GM12878 (cell line): ENCODE measurements around the gene PNMT. TPM values are rescaled to one million over a fixed set of nuclear protein-coding genes. Genes with fewer than 3 reads are reported as not detected.

Experiments
- ATAC-seq: fragments of 200-7000 bp; cut with Tn5 transposase; 3 replicates; pipeline ENCODE4 v1.9.1; 2020; ENCODE audit warnings: mild to moderate bottlenecking, moderate library complexity
- BruUV-seq: library from RNA; stranded (reverse); fragments of 400-500 nt; replicated peaks from 2 replicates; lab custom pipeline; 2021; lab: Mats Ljungman, UMichigan
- CTCF ChIA-PET: fragments of 300-600 bp; sonication (Branson Sonifier 250); formaldehyde crosslinking; extraction: SDS; loops from one replicate; lab custom pipeline; 2021; ENCODE audit warnings: inconsistent platforms; lab: Yijun Ruan, JAX
- POLR2A ChIA-PET: fragments of 350-600 bp; formaldehyde crosslinking; extraction: SDS; loops from one replicate; lab custom pipeline; 2021; ENCODE audit warnings: inconsistent platforms; lab: Charles Lee
- RAD21 ChIA-PET: fragments of 300-600 bp; sonication (Branson Sonifier 250); formaldehyde crosslinking; loops from one replicate; lab custom pipeline; 2023; ENCODE audit warnings: antibody characterized with exemption; ENCODE audit not compliant: unreplicated experiment; lab: Charles Lee
- SMC1A ChIA-PET: fragments of 300-600 bp; sonication (Branson Sonifier 250); formaldehyde crosslinking; loops from one replicate; lab custom pipeline; 2023; ENCODE audit not compliant: unreplicated experiment, uncharacterized antibody; lab: Charles Lee
- DNase-seq: peaks from one replicate; pipeline ENCODE4 v3.0.0-alpha.2; 2011; ENCODE audit warnings: low read depth, low spot score
- FAIRE-seq: peaks from 3 replicates; lab custom pipeline; 2011; peaks lifted over from hg19 to GRCh38; lab: Jason Lieb, UNC
- H2AFZ ChIP-seq: 2 replicates; pipeline ENCODE4 v1.6.0; 2011; ENCODE audit warnings: low read depth, low read length, control low read depth; ENCODE audit not compliant: control insufficient read depth
- H3K27ac ChIP-seq: 2 replicates; pipeline ENCODE4 v1.5.1; 2011; ENCODE audit warnings: control low read depth; ENCODE audit not compliant: control insufficient read depth, insufficient read depth
- H3K27me3 ChIP-seq, 2 experiments: replicated peaks in 1 of 2; 2 replicates each; pipeline versions ENCODE4 v1.6.0 to v1.6.1; 2011; ENCODE audit warnings: low read length in 1 of 2; ENCODE audit not compliant: control insufficient read depth in 2 of 2, insufficient read depth in 2 of 2
- H3K36me3 ChIP-seq, 2 experiments: 2 replicates each; pipeline ENCODE4 v1.5.1; 2011; ENCODE audit warnings: low read length in 1 of 2; ENCODE audit not compliant: control insufficient read depth in 2 of 2, insufficient read depth in 2 of 2
- H3K4me1 ChIP-seq: 2 replicates; pipeline ENCODE4 v1.6.1; 2011; ENCODE audit warnings: mild to moderate bottlenecking, low read length, moderate library complexity, mixed read lengths; ENCODE audit not compliant: control insufficient read depth, insufficient read depth
- H3K4me2 ChIP-seq: 2 replicates; pipeline ENCODE4 v1.6.0; 2011; ENCODE audit warnings: control low read depth; ENCODE audit not compliant: control insufficient read depth, insufficient read depth
- H3K4me3 ChIP-seq: fragments of 200-600 bp; sonication (generic); 2 replicates; pipeline ENCODE4 v1.5.1; 2016
- H3K79me2 ChIP-seq: 2 replicates; pipeline ENCODE4 v1.6.0; 2011; ENCODE audit warnings: low read length; ENCODE audit not compliant: control insufficient read depth, insufficient read depth
- H3K9ac ChIP-seq: 2 replicates; pipeline ENCODE4 v1.8.0; 2011; ENCODE audit warnings: low read length, control low read depth, mixed read lengths; ENCODE audit not compliant: control insufficient read depth, insufficient read depth
- H3K9me3 ChIP-seq: replicated peaks from 3 replicates; pipeline ENCODE4 v1.5.1; 2011; ENCODE audit warnings: mild to moderate bottlenecking, low read length; ENCODE audit not compliant: control insufficient read depth, insufficient read depth
- H4K20me1 ChIP-seq: 2 replicates; pipeline ENCODE4 v1.6.0; 2011; ENCODE audit not compliant: control insufficient read depth, insufficient read depth
- RB1 ChIP-seq: fragments of 450-650 bp; formaldehyde crosslinking; IDR thresholded peaks from 2 replicates; pipeline ENCODE4 v1.6.1; 2017; ENCODE audit warnings: mild to moderate bottlenecking, borderline replicate concordance
- SMARCA5 ChIP-seq: fragments of 450-650 bp; IDR thresholded peaks from 2 replicates; pipeline ENCODE4 v1.6.1; 2017; ENCODE audit warnings: mild to moderate bottlenecking
- ZNF207 ChIP-seq: fragments of 450-650 bp; IDR thresholded peaks from 2 replicates; pipeline ENCODE4 v1.6.1; 2014; ENCODE audit warnings: antibody characterized with exemption, mild to moderate bottlenecking, borderline replicate concordance
- ZNF217 ChIP-seq: fragments of 450-650 bp; IDR thresholded peaks from 2 replicates; pipeline ENCODE4 v1.6.1; 2017; ENCODE audit warnings: antibody characterized with exemption, mild to moderate bottlenecking
- WGBS: methylation state at CpG from one replicate; pipeline ENCODE4 v1.1.6; 2016; ENCODE audit warnings: low lambda C conversion rate; ENCODE audit not compliant: insufficient replicate concordance, insufficient coverage; ENCODE audit errors: missing lambda C conversion rate; 5-methylcytosine and 5-hydroxymethylcytosine counted together
- in situ Hi-C: fragments of 300-500 bp; cut with MboI; formaldehyde crosslinking; loops from 9 replicates; pipeline ENCODE4 v1.14.3; 2018; ENCODE audit warnings: mixed read lengths
- intact Hi-C: fragments of 100-400 bp; cut with micrococcal nuclease; formaldehyde crosslinking; loops from one replicate; pipeline ENCODE4 v1.14.2; 2022; ENCODE audit not compliant: unreplicated experiment
- polyA plus RNA-seq, 11 experiments: library from polyadenylated mRNA; depleted of rRNA in 4 of 11; unstranded in 6 of 11; stranded (reverse) in 5 of 11; fragments of >200 nt; fragmentation: Nextera tagmentation in 4 of 11; fragmentation: Illumina TruSeq in 1 of 11; extraction: Ambion mirVana in 4 of 11; extraction: Trizol in 1 of 11; gene quantifications; 1 replicate in 1 of 11; 2 replicates in 10 of 11; pipeline versions ENCODE4 v1.2.1 to v1.2.3, GENCODE V29; 2011 to 2016; ENCODE audit warnings: inconsistent platforms in 2 of 11, missing spikeins in 2 of 11, low read depth in 1 of 11
- total RNA-seq, 4 experiments: library from RNA; depleted of rRNA in 3 of 4; stranded (reverse); fragments of >200 nt in 3 of 4; fragmentation: Illumina TruSeq in 1 of 4; extraction: Trizol in 1 of 4; gene quantifications; 2 replicates each; pipeline versions ENCODE4 v1.2.1 to v1.2.3, GENCODE V29; 2013 to 2021

Gene PNMT
- total and polyA plus RNA-seq, 10 of the 15 experiments (the other 5 are each of a cell fraction or from before 2014, with no cell fraction given) = not detected

DNA sequence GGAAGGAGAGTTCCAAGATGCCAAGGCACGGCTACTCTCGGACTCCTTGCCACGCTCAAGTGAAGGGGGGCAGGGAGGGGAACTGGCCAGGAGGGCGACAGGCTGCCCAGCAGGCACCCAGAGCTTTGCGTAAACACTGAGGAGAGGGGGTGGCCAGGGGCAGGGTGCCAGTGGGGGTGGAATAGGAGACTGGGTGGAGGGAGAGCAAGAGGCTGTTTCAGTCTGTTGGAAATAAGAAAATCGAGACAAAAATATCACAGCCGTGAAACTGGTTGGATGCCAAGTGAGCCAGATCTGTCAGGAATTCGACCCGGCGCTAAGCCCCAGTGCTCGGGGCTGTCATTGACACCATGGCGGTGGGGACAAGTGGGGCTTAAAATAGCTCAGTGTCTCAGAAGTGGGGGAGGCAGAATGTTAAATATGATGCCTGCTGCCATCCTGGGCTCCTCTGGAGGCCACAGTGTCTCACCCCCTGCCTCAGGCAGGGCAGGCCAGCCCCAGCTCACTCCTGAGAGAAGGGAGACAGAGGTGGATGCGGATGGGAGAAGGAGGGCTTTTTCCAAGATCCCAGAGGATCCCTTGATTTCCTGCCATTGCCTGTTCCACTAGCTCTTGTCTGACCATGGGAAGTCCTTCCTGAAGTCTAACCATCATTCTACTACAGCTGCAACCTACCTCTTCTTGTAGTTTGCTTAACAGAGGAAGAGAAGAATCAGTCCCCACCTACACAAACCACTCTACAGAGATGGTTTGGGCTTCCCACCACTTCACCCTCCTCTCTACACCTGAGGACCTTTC is 9.5 kb downstream of the PNMT start:
- RAD21 ChIA-PET = no interaction called here
- BruUV-seq = no TSS peak
- WGBS = 86% methylated on average over 13 of the region's 13 CpGs
- Histone ChIP-seq H3K27ac (no peak overlapping the region), H3K9me3 (no peaks in the 10 kb centered on the region), H3K4me2 (no peak overlapping the region), H2AFZ (no peak overlapping the region), H3K27me3 (no peaks in the 10 kb centered on the region), H3K79me2 (no peaks in the 10 kb centered on the region), H3K9ac (no peak overlapping the region), H3K4me1 (peaks cover 45% of the 10 kb centered on the region), H4K20me1 (no peaks in the 10 kb centered on the region), H3K36me3 (no peaks in the 10 kb centered on the region), H3K4me3 (no peak overlapping the region)
- CTCF ChIA-PET = interaction anchor here (0.8 to 4.5 kb wide), 7 partner anchors 9 to 54 kb away, joined by 3 to 36 read pairs (median 3); partner anchors contain the start of genes MIEN1, PGAP3 and PNMT
- FAIRE-seq = no peak
- POLR2A ChIA-PET = interaction anchor here (0.6 to 1.6 kb wide), 4 partner anchors 10 to 478 kb away, joined by 3 to 7 read pairs (median 4); partner anchors contain the start of gene PGAP3
- intact Hi-C loops = no loop called here
- SMC1A ChIA-PET = interaction anchor here (1.1 to 1.5 kb wide), 2 partner anchors 41 to 52 kb away, joined by 3 to 4 read pairs; partner anchors contain the start of gene MIEN1
- DNase-seq = no peak
- TF ChIP-seq ZNF207 (no peak), ZNF217 (0 out of 2 replicates have a peak, but pooled peaks have one; percentile 33), SMARCA5 (peak; percentile 25; the same call in 1 of the 2 replicates)
- ATAC-seq = no peak
- in situ Hi-C loops = no loop called here

DNA sequence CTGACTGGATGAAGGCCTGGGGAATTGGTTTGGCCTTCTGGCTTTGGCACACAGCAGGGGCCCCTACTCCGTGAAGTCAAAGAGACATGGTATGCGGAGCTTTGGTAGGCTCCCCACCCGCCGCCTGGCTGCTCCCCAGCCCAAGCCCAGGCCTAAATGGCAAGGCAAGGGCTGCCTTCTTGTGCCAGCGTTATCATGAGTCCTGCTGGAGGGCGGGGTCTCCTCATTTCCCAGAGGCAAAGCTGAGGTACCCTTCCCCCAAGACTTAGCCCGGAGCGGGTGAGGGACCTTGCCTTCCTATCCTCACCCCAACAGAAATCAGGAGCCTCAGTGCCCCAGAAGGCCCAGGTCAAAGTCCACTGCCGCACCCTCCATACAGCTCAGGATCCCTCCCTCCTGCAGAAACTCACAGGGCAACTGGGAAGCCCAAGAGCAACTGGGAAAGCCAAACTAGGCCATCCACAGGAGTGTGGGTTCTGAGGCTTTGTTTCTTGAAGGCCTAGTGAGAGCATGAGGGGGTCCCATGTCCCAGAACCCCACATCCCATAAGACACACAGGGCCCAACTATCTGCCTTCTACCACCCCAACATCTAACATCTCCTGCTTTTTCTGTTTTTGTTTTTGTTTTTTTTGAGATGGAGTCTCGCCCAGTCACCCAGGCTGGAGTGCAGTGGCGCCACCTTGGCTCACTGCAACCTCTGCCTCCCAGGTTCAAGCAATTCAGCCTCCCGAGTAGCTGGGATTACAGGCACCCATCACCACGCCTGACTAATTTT is 10.3 kb downstream of the PNMT start:
- H3K9me3 ChIP-seq = no peaks in the 10 kb centered on the region
- H3K4me1 ChIP-seq = peaks cover 45% of the 10 kb centered on the region
- ChIA-PET RAD21 (no interaction called here), CTCF (interaction anchor here (0.6 to 2.8 kb wide), 11 partner anchors 9 to 190 kb away, joined by 3 to 11 read pairs (median 3); partner anchors contain the start of genes MIEN1, PGAP3 and PNMT), POLR2A (interaction anchor here (0.5 to 0.8 kb wide), 2 partner anchors 10 to 96 kb away, joined by 3 to 7 read pairs; no protein-coding TSS in a partner anchor), SMC1A (interaction anchor here (0.9 to 1.5 kb wide), 3 partner anchors 40 to 115 kb away, joined by 3 to 4 read pairs (median 3); partner anchors contain the start of gene MIEN1)
- no peak for FAIRE-seq
- BruUV-seq = no TSS peak
- H2AFZ ChIP-seq = no peak overlapping the region
- H3K79me2 ChIP-seq = no peaks in the 10 kb centered on the region
- TF ChIP-seq SMARCA5 = 0 out of 2 replicates have a peak, but pooled peaks have one; percentile 0
- TF ChIP-seq RB1 = no peak
- H3K27me3 ChIP-seq = no peaks in the 10 kb centered on the region
- no peak overlapping the region for H3K9ac ChIP-seq
- DNase-seq = no peak
- no peak overlapping the region for H3K27ac ChIP-seq
- WGBS = 86% methylated on average over 13 of the region's 13 CpGs
- H4K20me1 ChIP-seq = no peaks in the 10 kb centered on the region
- no peak overlapping the region for H3K4me3 ChIP-seq
- in situ Hi-C loops = no loop called here
- no peak overlapping the region for H3K4me2 ChIP-seq
- no peaks in the 10 kb centered on the region for H3K36me3 ChIP-seq
- no peak for ATAC-seq
- intact Hi-C loops = no loop called here
